ENCODE data around the gene SLC10A4. TPM values are rescaled to one million over a fixed set of nuclear protein-coding genes. Genes with fewer than 3 reads are reported as not detected.

SLC10A4 gene
- total and polyA plus RNA-seq, 4 donors, result 0.16 to 1.9 (median 0.21) TPM; not detected in 1

DNA sequence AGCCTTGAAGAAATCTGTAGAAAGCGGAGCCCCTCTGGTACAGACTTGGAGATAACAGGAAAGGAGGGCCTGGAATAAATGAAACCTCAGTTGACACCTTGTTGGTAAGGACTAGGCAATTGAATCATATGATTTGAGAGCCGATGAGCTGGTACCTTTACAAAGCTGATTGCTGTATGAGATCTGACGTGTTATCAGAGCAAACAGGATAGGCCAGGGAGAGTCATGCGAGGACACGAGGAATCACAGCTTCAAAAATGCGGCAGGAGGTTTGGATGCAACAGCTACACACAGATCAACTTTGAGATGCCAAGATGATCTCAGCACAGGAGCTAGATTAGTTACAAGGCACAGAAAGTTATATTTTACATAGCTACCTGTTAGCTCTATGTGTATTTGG, 7.4 kb upstream of the SLC10A4 start:
- WGBS, 2 donors, result 95% methylated on average over 6 of the region's 6 CpGs
- no peak for ATAC-seq (ENCODE audit: insufficient read depth, low FRiP score)
- Histone ChIP-seq H3K4me3 (no peak overlapping the region), H3K9ac (ENCODE audit: insufficient read depth in 1 of 2, low read length in 2 of 2) (no peak overlapping the region), H3K27ac (ENCODE audit: low read depth in 1 of 2, low read length in 1 of 2) (no peak overlapping the region), H3K36me3 (ENCODE audit: control insufficient read depth in 4 of 4, insufficient read depth in 4 of 4, low read length in 4 of 4) (no peaks in the 10 kb centered on the region), H3K27me3 (ENCODE audit: control insufficient read depth in 3 of 3, insufficient read depth in 3 of 3, low read length in 2 of 3) (peaks cover 0 to 11% (median 9%) of the 10 kb centered on the region in 3 donors), H3K9me3 (ENCODE audit: control insufficient read depth in 4 of 4, insufficient read depth in 3 of 4, low read length in 3 of 4) (peaks cover 0 to 2% (median 0%) of the 10 kb centered on the region in 4 donors), H3K4me1 (ENCODE audit: control insufficient read depth in 5 of 5, insufficient read depth in 5 of 5, low read length in 5 of 5) (no peaks in the 10 kb centered on the region)
- no peak for TF ChIP-seq CTCF (IDR thresholded peaks at IDR 0.05; ENCODE audit: control extremely low read depth, extremely low read depth)
- DNase-seq, result no peak

DNA sequence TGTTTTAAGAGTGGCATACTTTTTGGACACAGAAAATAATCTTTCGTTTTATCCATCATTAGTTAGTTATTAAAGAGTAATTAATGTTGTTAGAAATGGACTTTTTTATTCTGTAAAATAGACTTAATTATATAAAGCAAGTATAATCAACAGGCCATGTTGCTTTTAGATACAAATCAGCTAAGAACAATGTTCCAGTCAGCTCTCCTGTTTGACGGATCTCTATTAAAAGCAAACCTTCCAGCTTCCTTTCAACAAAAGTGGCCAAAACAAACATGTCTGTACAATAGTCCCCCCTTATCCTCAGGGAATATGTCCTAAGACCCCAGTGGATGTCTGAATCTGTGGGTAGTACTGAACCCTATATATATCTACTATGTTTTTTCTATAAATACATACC, 4.9 kb upstream of the SLC10A4 start:
- no peak for ATAC-seq (ENCODE audit: insufficient read depth, low FRiP score)
- WGBS, 2 donors, result 76 to 82% methylated on average over 2 of the region's 2 CpGs
- H3K27ac ChIP-seq (ENCODE audit: low read depth in 1 of 2, low read length in 1 of 2), result no peak overlapping the region
- no peak overlapping the region for H3K9ac ChIP-seq (ENCODE audit: insufficient read depth in 1 of 2, low read length in 2 of 2)
- peaks cover 0 to 3% (median 0%) of the 10 kb centered on the region in 5 donors for H3K4me1 ChIP-seq (ENCODE audit: control insufficient read depth in 5 of 5, insufficient read depth in 5 of 5, low read length in 5 of 5)
- no peak for DNase-seq
- H3K4me3 ChIP-seq, result no peak overlapping the region
- H3K36me3 ChIP-seq (ENCODE audit: control insufficient read depth in 4 of 4, insufficient read depth in 4 of 4, low read length in 4 of 4), result no peaks in the 10 kb centered on the region
- H3K9me3 ChIP-seq (ENCODE audit: control insufficient read depth in 4 of 4, insufficient read depth in 3 of 4, low read length in 3 of 4), result peaks cover 0 to 2% (median 0%) of the 10 kb centered on the region in 4 donors
- no peak for TF ChIP-seq CTCF (IDR thresholded peaks at IDR 0.05; ENCODE audit: control extremely low read depth, extremely low read depth)
- peaks cover 0 to 33% (median 32%) of the 10 kb centered on the region in 3 donors for H3K27me3 ChIP-seq (ENCODE audit: control insufficient read depth in 3 of 3, insufficient read depth in 3 of 3, low read length in 2 of 3)

- 78 to 82% methylated on average over 1 of the region's 1 CpG for WGBS, 2 donors
- Histone ChIP-seq H3K9me3 (ENCODE audit: control insufficient read depth in 4 of 4, insufficient read depth in 3 of 4, low read length in 3 of 4) (peaks cover 0 to 6% (median 0%) of the 10 kb centered on the region in 4 donors), H3K27me3 (ENCODE audit: control insufficient read depth in 3 of 3, insufficient read depth in 3 of 3, low read length in 2 of 3) (peaks cover 0 to 58% (median 55%) of the 10 kb centered on the region in 3 donors), H3K27ac (ENCODE audit: low read depth in 1 of 2, low read length in 1 of 2) (no peak overlapping the region), H3K4me3 (no peak overlapping the region), H3K4me1 (ENCODE audit: control insufficient read depth in 5 of 5, insufficient read depth in 5 of 5, low read length in 5 of 5) (peaks cover 0 to 7% (median 3%) of the 10 kb centered on the region in 5 donors), H3K36me3 (ENCODE audit: control insufficient read depth in 4 of 4, insufficient read depth in 4 of 4, low read length in 4 of 4) (no peaks in the 10 kb centered on the region), H3K9ac (ENCODE audit: insufficient read depth in 1 of 2, low read length in 2 of 2) (no peak overlapping the region)
- ATAC-seq (ENCODE audit: insufficient read depth, low FRiP score) (no peak), DNase-seq (no peak)
- no peak for TF ChIP-seq CTCF (IDR thresholded peaks at IDR 0.05; ENCODE audit: control extremely low read depth, extremely low read depth)
Measured at GRCh38 chr4:48481581-48481980, 1.6 kb upstream of the SLC10A4 start.
